Activated CD8-positive, alpha-beta memory T cell treated with anti-CD3 and anti-CD28 coated beads, Interleukin-2, amount 10 ng/mL, durations not matched to agents 7 days and 5 days (primary cell): ENCODE results near the gene SEPTIN2. TPM values are rescaled to one million over a fixed set of nuclear protein-coding genes. Genes with fewer than 3 reads are reported as not detected.
A peak's percentile ranks its signal among the peaks of the same experiment; 100 is the strongest.

Experiments
- ATAC-seq: fragments of 150-1000 bp; cut with Tn5 transposase; one replicate; pipeline ENCODE4 v1.10.0; 2021; ENCODE audit warnings: moderate library complexity
- CTCF ChIA-PET: fragments of 350-600 bp; sonication (Branson Sonifier 250); formaldehyde crosslinking; loops from one replicate; lab custom pipeline; 2021; ENCODE audit warnings: antibody characterized with exemption; lab: Charles Lee
- DNase-seq: peaks from one replicate; pipeline ENCODE4 v3.0.0-alpha.2; 2020
- H3K27ac Mint-ChIP-seq: one replicate; pipeline ENCODE4 v1.8.0; 2021; ENCODE audit warnings: mild to moderate bottlenecking, mixed read lengths
- H3K27me3 Mint-ChIP-seq: one replicate; pipeline ENCODE4 v1.8.0; 2021; ENCODE audit warnings: mixed read lengths
- H3K36me3 Mint-ChIP-seq: one replicate; pipeline ENCODE4 v1.8.0; 2021; ENCODE audit warnings: mild to moderate bottlenecking, mixed read lengths
- H3K4me1 Mint-ChIP-seq: one replicate; pipeline ENCODE4 v1.8.0; 2021; ENCODE audit warnings: mixed read lengths
- H3K4me3 Mint-ChIP-seq: one replicate; pipeline ENCODE4 v1.8.0; 2021; ENCODE audit warnings: mild to moderate bottlenecking, moderate library complexity, mixed read lengths
- H3K9me3 Mint-ChIP-seq: one replicate; pipeline ENCODE4 v1.8.0; 2022; ENCODE audit warnings: low read depth, mixed read lengths
- total RNA-seq, 2 experiments: library from RNA; stranded (reverse); gene quantifications; one replicate each; pipeline ENCODE4 v1.2.3, GENCODE V29; 2021

Gene SEPTIN2
- 100 to 1,000 TPM; 242 to 290 TPM for total RNA-seq

GRCh38 chr2:241315879-241316631 lies at the start of gene SEPTIN2:
SEPTIN2 (plus strand) TSS chr2:241315925; CDS start chr2:241324233, 8,308 bp downstream.
- H3K4me1 Mint-ChIP-seq: peaks cover 66% of the 10 kb centered on the region
- H3K9me3 Mint-ChIP-seq: no peaks in the 10 kb centered on the region
- no peaks in the 10 kb centered on the region for H3K27me3 Mint-ChIP-seq
- peak; percentile 88 for DNase-seq
- peak; percentile 60 for ATAC-seq
- H3K36me3 Mint-ChIP-seq: peaks cover 31% of the 10 kb centered on the region
- CTCF ChIA-PET: interaction anchor here (1.2 to 2.2 kb wide), 3 partner anchors 10 to 386 kb away, joined by 3 to 5 read pairs (median 3); partner anchors contain the start of gene ING5
- peak within 1 kb of the TSS; percentile 99 for H3K4me3 Mint-ChIP-seq
- H3K27ac Mint-ChIP-seq: peak within 1 kb of the TSS; percentile 100

GRCh38 chr2:241267249-241268067 lies 48.3 kb upstream of the SEPTIN2 start:
- no peak for DNase-seq
- CTCF ChIA-PET: no interaction called here
- Mint-ChIP-seq H3K9me3 (no peaks in the 10 kb centered on the region), H3K27me3 (no peaks in the 10 kb centered on the region), H3K4me3 (no peak overlapping the region), H3K36me3 (peaks cover 25% of the 10 kb centered on the region), H3K27ac (no peak overlapping the region), H3K4me1 (peaks cover 22% of the 10 kb centered on the region)
- no peak for ATAC-seq

- H3K36me3 Mint-ChIP-seq: peaks cover 16% of the 10 kb centered on the region
- CTCF ChIA-PET: no interaction called here
- no peak for ATAC-seq
- no peak overlapping the region for H3K4me3 Mint-ChIP-seq
- no peaks in the 10 kb centered on the region for H3K9me3 Mint-ChIP-seq
- peaks cover 27% of the 10 kb centered on the region for H3K4me1 Mint-ChIP-seq
- DNase-seq: no peak
- H3K27ac Mint-ChIP-seq: no peak overlapping the region
- no peaks in the 10 kb centered on the region for H3K27me3 Mint-ChIP-seq
Measured at GRCh38 chr2:241268306-241268705, 47.4 kb upstream of the SEPTIN2 start.

- Mint-ChIP-seq H3K9me3 (no peaks in the 10 kb centered on the region), H3K36me3 (peaks cover 12% of the 10 kb centered on the region), H3K27ac (no peak overlapping the region), H3K4me3 (no peak overlapping the region), H3K4me1 (peaks cover 31% of the 10 kb centered on the region), H3K27me3 (no peaks in the 10 kb centered on the region)
- CTCF ChIA-PET: no interaction called here
- ATAC-seq (no peak), DNase-seq (no peak)
Measured at GRCh38 chr2:241268716-241269445, 46.8 kb upstream of the SEPTIN2 start.

GRCh38 chr2:241269707-241270520 lies 45.8 kb upstream of the SEPTIN2 start:
- Mint-ChIP-seq H3K36me3 (peaks cover 13% of the 10 kb centered on the region), H3K9me3 (no peaks in the 10 kb centered on the region), H3K4me3 (no peak overlapping the region), H3K27me3 (no peaks in the 10 kb centered on the region), H3K27ac (no peak overlapping the region), H3K4me1 (peaks cover 33% of the 10 kb centered on the region)
- DNase-seq (no peak), ATAC-seq (no peak)
- CTCF ChIA-PET: no interaction called here

- peaks cover 5% of the 10 kb centered on the region for H3K9me3 Mint-ChIP-seq
- no peak for DNase-seq
Measured at GRCh38 chr2:241270531-241270930, 45.2 kb upstream of the SEPTIN2 start.

GRCh38 chr2:241271706-241272302 lies 43.9 kb upstream of the SEPTIN2 start:
- Mint-ChIP-seq H3K27ac (peak overlapping the region; percentile 77), H3K27me3 (no peaks in the 10 kb centered on the region), H3K4me3 (peak overlapping the region; percentile 80), H3K9me3 (peaks cover 8% of the 10 kb centered on the region), H3K36me3 (peaks cover 27% of the 10 kb centered on the region), H3K4me1 (peaks cover 33% of the 10 kb centered on the region)
- DNase-seq (peak; percentile 61), ATAC-seq (peak; percentile 60)
- CTCF ChIA-PET: no interaction called here

More at GRCh38 chr2:241270531-241270930, 45.2 kb upstream of the SEPTIN2 start:
- Mint-ChIP-seq H3K4me1 (peaks cover 33% of the 10 kb centered on the region), H3K4me3 (peak overlapping the region; percentile 80), H3K27ac (no peak overlapping the region), H3K36me3 (peaks cover 16% of the 10 kb centered on the region), H3K27me3 (no peaks in the 10 kb centered on the region)
- ATAC-seq: no peak
- CTCF ChIA-PET: no interaction called here

- H3K9me3 Mint-ChIP-seq: peaks cover 8% of the 10 kb centered on the region
- CTCF ChIA-PET: no interaction called here
- H3K27me3 Mint-ChIP-seq: no peaks in the 10 kb centered on the region
- peak overlapping the region; percentile 22 for H3K27ac Mint-ChIP-seq
- DNase-seq (peak; percentile 55), ATAC-seq (peak; percentile 86)
- H3K36me3 Mint-ChIP-seq: peaks cover 32% of the 10 kb centered on the region
- peaks cover 35% of the 10 kb centered on the region for H3K4me1 Mint-ChIP-seq
- peak overlapping the region; percentile 65 for H3K4me3 Mint-ChIP-seq
Measured at GRCh38 chr2:241272303-241273209, 43.2 kb upstream of the SEPTIN2 start.

GRCh38 chr2:241273210-241274020 lies 42.3 kb upstream of the SEPTIN2 start:
- DNase-seq (no peak), ATAC-seq (no peak)
- CTCF ChIA-PET: no interaction called here
- Mint-ChIP-seq H3K27me3 (no peaks in the 10 kb centered on the region), H3K4me1 (peaks cover 32% of the 10 kb centered on the region), H3K36me3 (peaks cover 29% of the 10 kb centered on the region), H3K27ac (no peak overlapping the region), H3K4me3 (peak overlapping the region; percentile 65), H3K9me3 (peaks cover 8% of the 10 kb centered on the region)

GRCh38 chr2:241274127-241274526 lies 41.6 kb upstream of the SEPTIN2 start:
- CTCF ChIA-PET: no interaction called here
- no peak overlapping the region for H3K27ac Mint-ChIP-seq

GRCh38 chr2:241275504-241275903 lies 40.2 kb upstream of the SEPTIN2 start:
- CTCF ChIA-PET: no interaction called here
- Mint-ChIP-seq H3K4me3 (no peak overlapping the region), H3K27me3 (no peaks in the 10 kb centered on the region), H3K9me3 (peaks cover 8% of the 10 kb centered on the region), H3K27ac (no peak overlapping the region), H3K36me3 (peaks cover 29% of the 10 kb centered on the region), H3K4me1 (peaks cover 28% of the 10 kb centered on the region)
- DNase-seq (no peak), ATAC-seq (no peak)

More at GRCh38 chr2:241274127-241274526, 41.6 kb upstream of the SEPTIN2 start:
- Mint-ChIP-seq H3K27me3 (no peaks in the 10 kb centered on the region), H3K4me1 (peaks cover 28% of the 10 kb centered on the region), H3K4me3 (no peak overlapping the region), H3K36me3 (peaks cover 29% of the 10 kb centered on the region), H3K9me3 (peaks cover 8% of the 10 kb centered on the region)
- DNase-seq (no peak), ATAC-seq (no peak)
